Peyer's patch (tissue), 4 donors: ENCODE data around the gene CRYGA. TPM values are rescaled to one million over a fixed set of nuclear protein-coding genes. Genes with fewer than 3 reads are reported as not detected.

ENCODE experiments used
- DNase-seq, 3 donors: peaks; one replicate each; pipeline ENCODE4 v3.0.0-alpha.2; 2017 to 2019
- H3K27ac ChIP-seq, 4 donors: fragments of 200-600 bp; sonication (generic); one replicate each; pipeline ENCODE4 v1.5.1; 2016 to 2019
- H3K27me3 ChIP-seq, 2 donors: fragments of 200-600 bp; sonication (generic); one replicate each; pipeline ENCODE4 v1.5.1; 2019
- H3K36me3 ChIP-seq, 3 donors: fragments of 200-600 bp; sonication (generic); one replicate each; pipeline ENCODE4 v1.5.1; 2016 to 2019
- H3K4me1 ChIP-seq, 4 donors: fragments of 200-600 bp; sonication (generic); one replicate each; pipeline ENCODE4 v1.5.1; 2016 to 2019
- H3K4me3 ChIP-seq, 4 donors: fragments of 200-600 bp; sonication (generic); 1 replicate in 3 of 4; 2 replicates in 1 of 4; pipeline ENCODE4 v1.5.1; 2016 to 2019; ENCODE audit warnings: mild to moderate bottlenecking in 1 of 4
- H3K9me3 ChIP-seq, 4 donors: fragments of 200-600 bp; sonication (generic); one replicate each; pipeline ENCODE4 v1.5.1; 2016 to 2019; ENCODE audit warnings: mild to moderate bottlenecking in 1 of 4
- CTCF ChIP-seq, 6 experiments: fragments of 450-650 bp in 4 of 6; fragments of 200-600 bp in 2 of 6; sonication (generic) in 1 of 6; IDR thresholded peaks; one replicate each; pipeline ENCODE4 v1.5.1; 2017 to 2019; ENCODE audit warnings: antibody characterized with exemption in 6 of 6, mild to moderate bottlenecking in 3 of 6, moderate library complexity in 1 of 6
- POLR2A ChIP-seq, 2 donors: fragments of 450-650 bp; IDR thresholded peaks; one replicate each; pipeline ENCODE4 v1.5.1; 2017; ENCODE audit warnings: antibody characterized with exemption in 2 of 2, mild to moderate bottlenecking in 2 of 2, moderate library complexity in 2 of 2
- total RNA-seq, 4 donors: library from RNA; depleted of rRNA; stranded (reverse); fragments of >200 nt; gene quantifications; one replicate each; pipeline ENCODE4 v1.1.0, GENCODE V29; 2016

CRYGA gene
- total RNA-seq, 4 donors from 2014 or later = not detected

GRCh38 chr2:208195531-208195930 lies 32.1 kb upstream of the CRYGA start:
- Histone ChIP-seq H3K36me3 (no peaks in the 10 kb centered on the region), H3K4me1 (no peaks in the 10 kb centered on the region), H3K4me3 (no peak overlapping the region), H3K9me3 (no peaks in the 10 kb centered on the region), H3K27ac (no peak overlapping the region), H3K27me3 (no peaks in the 10 kb centered on the region)
- no peak for DNase-seq
- TF ChIP-seq CTCF (IDR thresholded peaks at IDR 0.05) = no peak

GRCh38 chr2:208192611-208193236 lies 29.3 kb upstream of the CRYGA start:
- Histone ChIP-seq H3K27ac (no peak overlapping the region), H3K27me3 (no peaks in the 10 kb centered on the region), H3K4me3 (no peak overlapping the region), H3K9me3 (no peaks in the 10 kb centered on the region), H3K36me3 (no peaks in the 10 kb centered on the region), H3K4me1 (no peaks in the 10 kb centered on the region)
- TF ChIP-seq CTCF (IDR thresholded peaks at IDR 0.05) = no peak
- TF ChIP-seq POLR2A (IDR thresholded peaks at IDR 0.05) = no peak
- DNase-seq = no peak

GRCh38 chr2:208189810-208190503 lies 26.6 kb upstream of the CRYGA start, which contains the start of gene C2orf80:
C2orf80 (minus strand) TSS chr2:208190030; CDS start chr2:208186986, 3,044 bp downstream.
- no peak for DNase-seq
- Histone ChIP-seq H3K4me1 (no peaks in the 10 kb centered on the region), H3K9me3 (no peaks in the 10 kb centered on the region), H3K36me3 (no peaks in the 10 kb centered on the region), H3K27me3 (no peaks in the 10 kb centered on the region), H3K27ac (no peak within 1 kb of the TSS), H3K4me3 (no peak within 1 kb of the TSS)
- TF ChIP-seq CTCF (IDR thresholded peaks at IDR 0.05) (no peak), POLR2A (IDR thresholded peaks at IDR 0.05) (no peak)

GRCh38 chr2:208189069-208189809 lies 25.9 kb upstream of the CRYGA start:
- DNase-seq = no peak
- Histone ChIP-seq H3K4me3 (no peak overlapping the region), H3K27ac (no peak overlapping the region), H3K36me3 (no peaks in the 10 kb centered on the region), H3K4me1 (no peaks in the 10 kb centered on the region), H3K9me3 (no peaks in the 10 kb centered on the region), H3K27me3 (no peaks in the 10 kb centered on the region)
- TF ChIP-seq POLR2A (IDR thresholded peaks at IDR 0.05) (no peak), CTCF (IDR thresholded peaks at IDR 0.05) (no peak)

- no peak for DNase-seq
- H3K27ac ChIP-seq = no peak overlapping the region
- H3K36me3 ChIP-seq = no peaks in the 10 kb centered on the region
- no peaks in the 10 kb centered on the region for H3K27me3 ChIP-seq
- TF ChIP-seq POLR2A (IDR thresholded peaks at IDR 0.05) (no peak), CTCF (IDR thresholded peaks at IDR 0.05) (no peak)
- no peaks in the 10 kb centered on the region for H3K9me3 ChIP-seq
- no peaks in the 10 kb centered on the region for H3K4me1 ChIP-seq
- no peak overlapping the region for H3K4me3 ChIP-seq
These were observed 23.5 kb upstream of the CRYGA start for GRCh38 chr2:208186893-208187292.
